PC-9 (cell line): Measurements from ENCODE around the gene ATP4B. TPM values are rescaled to one million over a fixed set of nuclear protein-coding genes. Genes with fewer than 3 reads are reported as not detected.

Source experiments
- BruUV-seq: library from RNA; stranded (reverse); fragments of 400-500 nt; replicated peaks from 2 replicates; lab custom pipeline; 2021; lab: Mats Ljungman, UMichigan
- CTCF ChIA-PET: fragments of 300-600 bp; sonication (Branson Sonifier 250); formaldehyde crosslinking; loops from one replicate; lab custom pipeline; 2022; ENCODE audit warnings: antibody characterized with exemption; lab: Charles Lee
- POLR2A ChIA-PET: fragments of 300-600 bp; sonication (Branson Sonifier 250); formaldehyde crosslinking; loops from one replicate; lab custom pipeline; 2022; ENCODE audit warnings: antibody characterized with exemption; ENCODE audit not compliant: unreplicated experiment; lab: Charles Lee
- DNase-seq, 2 experiments: peaks; one replicate each; pipeline versions ENCODE4 v3.0.0 to v3.0.0-alpha.2; 2015 to 2022; ENCODE audit warnings: mixed read lengths in 1 of 2
- H2AFZ ChIP-seq: fragments of 200-600 bp; sonication (generic); 2 replicates; pipeline ENCODE4 v1.8.1; 2017; ENCODE audit warnings: antibody characterized with exemption
- H3F3A ChIP-seq: fragments of 200-600 bp; sonication (generic); 2 replicates; pipeline ENCODE4 v1.8.1; 2017; ENCODE audit warnings: antibody characterized with exemption, mild to moderate bottlenecking, low read depth; ENCODE audit not compliant: insufficient read depth
- H3K27ac ChIP-seq: fragments of 200-600 bp; sonication (generic); 2 replicates; pipeline ENCODE4 v1.6.1; 2016; ENCODE audit warnings: mixed run types
- H3K27me3 ChIP-seq: fragments of 200-600 bp; sonication (generic); 2 replicates; pipeline ENCODE4 v1.6.1; 2016; ENCODE audit warnings: low read depth, mixed run types; ENCODE audit not compliant: insufficient read depth
- H3K36me3 ChIP-seq: fragments of 200-600 bp; sonication (generic); 2 replicates; pipeline ENCODE4 v1.6.1; 2016; ENCODE audit warnings: low read depth, mixed run types
- H3K4me1 ChIP-seq: fragments of 200-600 bp; sonication (generic); replicated peaks from 2 replicates; pipeline ENCODE4 v1.6.1; 2016; ENCODE audit warnings: mixed run types; ENCODE audit not compliant: insufficient read depth
- H3K4me2 ChIP-seq: fragments of 200-600 bp; sonication (generic); 2 replicates; pipeline ENCODE4 v1.6.1; 2017; ENCODE audit warnings: mixed run types
- H3K4me3 ChIP-seq: fragments of 200-600 bp; sonication (generic); 2 replicates; pipeline ENCODE4 v1.6.1; 2016; ENCODE audit warnings: mixed run types
- H3K79me2 ChIP-seq: fragments of 200-600 bp; sonication (generic); 2 replicates; pipeline ENCODE4 v1.6.1; 2017; ENCODE audit warnings: low read depth, mixed run types
- H3K9me2 ChIP-seq: fragments of 200-600 bp; sonication (generic); 2 replicates; pipeline ENCODE4 v1.8.1; 2017; ENCODE audit warnings: mild to moderate bottlenecking; ENCODE audit not compliant: insufficient read depth
- H3K9me3 ChIP-seq: fragments of 200-600 bp; sonication (generic); 2 replicates; pipeline ENCODE4 v1.8.1; 2016; ENCODE audit warnings: low read depth; ENCODE audit not compliant: insufficient read depth
- H4K20me1 ChIP-seq: fragments of 200-600 bp; sonication (generic); 2 replicates; pipeline ENCODE4 v1.8.1; 2017; ENCODE audit not compliant: insufficient read depth
- EZH2 ChIP-seq: fragments of 200-600 bp; sonication (generic); IDR thresholded peaks from 2 replicates; pipeline ENCODE4 v1.8.0; 2017; ENCODE audit warnings: antibody characterized with exemption, low read depth
- intact Hi-C: fragments of 100-400 bp; cut with micrococcal nuclease; formaldehyde crosslinking; loops from one replicate; pipeline ENCODE4 v1.10.0; 2022; ENCODE audit not compliant: unreplicated experiment
- total RNA-seq: library from RNA; stranded (reverse); gene quantifications from 2 replicates; pipeline ENCODE4 v1.2.3, GENCODE V29; 2021
- TF ChIP-seq, protein P1 (sequence below): fragments of 200-600 bp; sonication (generic); conservative IDR thresholded peaks from 2 replicates; pipeline ENCODE4 v1.6.1; 2017; ENCODE audit warnings: mixed run types, antibody characterized with exemption, mild to moderate bottlenecking, moderate library complexity

The ATP4B gene
- total RNA-seq, 1 experiment from 2014 or later, result not detected

DNA sequence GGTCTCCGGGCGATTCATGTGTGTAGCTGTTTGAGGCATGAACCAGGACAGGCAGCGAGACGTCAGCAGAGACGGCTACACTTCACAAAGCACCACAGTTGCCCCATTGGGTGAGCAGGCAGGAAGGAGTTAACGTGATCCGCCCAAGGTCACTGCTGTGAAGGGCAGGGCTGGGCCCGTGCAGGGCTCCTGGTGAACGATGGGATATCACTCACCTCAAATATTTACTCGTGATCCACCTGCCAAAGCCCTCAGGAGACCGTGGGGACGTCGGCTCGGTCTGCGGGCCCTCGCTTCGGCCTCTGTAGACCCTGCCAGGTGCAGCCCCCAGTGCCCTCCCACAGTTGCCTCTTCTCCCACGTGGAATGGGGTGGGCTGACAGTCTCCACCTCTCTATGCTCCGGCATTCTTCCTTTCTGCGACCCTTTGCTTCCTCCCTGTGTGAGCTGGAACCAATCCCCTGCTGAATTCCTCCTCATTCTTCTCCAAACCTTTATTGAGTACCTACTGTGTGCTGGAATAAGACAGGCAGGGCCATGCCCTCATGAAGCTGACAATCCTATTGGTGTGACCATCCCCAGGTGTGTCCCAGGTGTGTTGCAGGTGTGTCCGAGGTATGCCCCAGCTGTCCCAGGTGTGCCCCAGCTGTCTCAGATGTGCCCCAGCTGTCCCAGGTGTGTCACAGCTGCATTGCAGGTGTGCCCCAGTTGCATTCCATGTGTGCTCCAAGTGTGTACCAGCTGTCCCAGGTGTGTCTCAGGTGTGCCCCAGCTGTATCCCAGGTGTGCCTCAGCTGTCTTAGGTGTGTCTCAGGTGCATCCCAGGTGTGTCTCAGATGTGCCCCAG is 7.0 kb upstream of the ATP4B start:
- ChIA-PET POLR2A (no interaction called here), CTCF (no interaction called here)
- no peaks in the 10 kb centered on the region for H3K9me2 ChIP-seq
- no peaks in the 10 kb centered on the region for H3K4me1 ChIP-seq
- H3K9me3 ChIP-seq, result peaks cover 7% of the 10 kb centered on the region; the same call in 1 of the 2 replicates
- no peak overlapping the region for H3K27ac ChIP-seq
- H3K27me3 ChIP-seq, result peaks cover 90% of the 10 kb centered on the region
- no peaks in the 10 kb centered on the region for H4K20me1 ChIP-seq
- H3K4me2 ChIP-seq, result no peak overlapping the region
- no peak overlapping the region for H2AFZ ChIP-seq
- no peak for TF ChIP-seq EZH2
- TF ChIP-seq, protein P1, sequence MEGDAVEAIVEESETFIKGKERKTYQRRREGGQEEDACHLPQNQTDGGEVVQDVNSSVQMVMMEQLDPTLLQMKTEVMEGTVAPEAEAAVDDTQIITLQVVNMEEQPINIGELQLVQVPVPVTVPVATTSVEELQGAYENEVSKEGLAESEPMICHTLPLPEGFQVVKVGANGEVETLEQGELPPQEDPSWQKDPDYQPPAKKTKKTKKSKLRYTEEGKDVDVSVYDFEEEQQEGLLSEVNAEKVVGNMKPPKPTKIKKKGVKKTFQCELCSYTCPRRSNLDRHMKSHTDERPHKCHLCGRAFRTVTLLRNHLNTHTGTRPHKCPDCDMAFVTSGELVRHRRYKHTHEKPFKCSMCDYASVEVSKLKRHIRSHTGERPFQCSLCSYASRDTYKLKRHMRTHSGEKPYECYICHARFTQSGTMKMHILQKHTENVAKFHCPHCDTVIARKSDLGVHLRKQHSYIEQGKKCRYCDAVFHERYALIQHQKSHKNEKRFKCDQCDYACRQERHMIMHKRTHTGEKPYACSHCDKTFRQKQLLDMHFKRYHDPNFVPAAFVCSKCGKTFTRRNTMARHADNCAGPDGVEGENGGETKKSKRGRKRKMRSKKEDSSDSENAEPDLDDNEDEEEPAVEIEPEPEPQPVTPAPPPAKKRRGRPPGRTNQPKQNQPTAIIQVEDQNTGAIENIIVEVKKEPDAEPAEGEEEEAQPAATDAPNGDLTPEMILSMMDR, result no peak
- no peaks in the 10 kb centered on the region for H3K79me2 ChIP-seq
- no peaks in the 10 kb centered on the region for H3K36me3 ChIP-seq
- H3F3A ChIP-seq, result no peaks in the 10 kb centered on the region
- intact Hi-C loops, result no loop called here
- DNase-seq, result no peak
- no peak overlapping the region for H3K4me3 ChIP-seq
- no TSS peak for BruUV-seq

DNA sequence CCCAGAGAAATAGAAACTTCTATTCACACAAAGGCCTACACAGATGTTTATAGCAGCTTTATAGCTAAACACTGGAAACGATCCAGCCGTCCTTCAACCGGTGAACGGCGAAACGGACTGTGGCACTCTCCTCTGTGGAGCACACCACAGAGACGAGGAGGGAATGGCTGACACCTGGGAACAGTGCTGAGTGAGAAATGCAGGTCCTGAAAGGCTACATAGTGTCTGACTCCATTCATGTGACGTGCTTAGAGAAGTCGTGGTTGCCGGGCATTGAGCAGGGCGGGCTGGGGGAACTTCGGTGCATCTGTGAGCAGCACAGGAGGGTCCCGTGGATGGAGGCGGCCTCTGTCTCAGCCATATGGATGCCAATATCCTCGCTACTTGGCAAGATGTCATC is 5.9 kb upstream of the ATP4B start:
- Histone ChIP-seq H3K27me3 (peaks cover 89% of the 10 kb centered on the region), H3K9me2 (no peaks in the 10 kb centered on the region), H3K4me3 (no peak overlapping the region), H4K20me1 (no peaks in the 10 kb centered on the region), H3F3A (no peaks in the 10 kb centered on the region), H3K27ac (no peak overlapping the region), H3K4me2 (no peak overlapping the region), H2AFZ (no peak overlapping the region), H3K79me2 (no peaks in the 10 kb centered on the region), H3K9me3 (peaks cover 7% of the 10 kb centered on the region; the same call in 1 of the 2 replicates), H3K4me1 (no peaks in the 10 kb centered on the region), H3K36me3 (no peaks in the 10 kb centered on the region)
- ChIA-PET POLR2A (no interaction called here), CTCF (no interaction called here)
- DNase-seq, result no peak
- TF ChIP-seq, protein P1, result no peak
- TF ChIP-seq EZH2, result no peak
- intact Hi-C loops, result no loop called here
- BruUV-seq, result no TSS peak

DNA sequence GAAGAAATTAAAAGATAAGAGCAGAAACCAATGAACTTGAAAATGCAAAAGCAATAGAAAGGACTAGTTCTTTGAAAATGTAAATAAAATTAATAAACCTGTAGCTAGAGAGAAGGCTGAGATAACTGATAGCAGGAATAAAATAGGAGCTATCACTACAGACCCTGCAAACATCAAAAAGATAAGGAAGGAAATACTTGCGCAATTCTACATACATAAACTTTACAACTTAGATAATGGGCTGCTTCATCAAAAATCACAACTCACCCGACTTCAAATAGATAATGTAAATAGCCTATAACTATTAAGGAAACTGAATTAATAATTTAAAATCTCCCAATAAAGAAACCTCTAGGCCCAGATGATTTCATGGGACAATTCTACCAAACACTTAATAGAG is 3.5 kb upstream of the ATP4B start:
- H4K20me1 ChIP-seq, result no peaks in the 10 kb centered on the region
- ChIA-PET CTCF (no interaction called here), POLR2A (no interaction called here)
- H3K4me3 ChIP-seq, result no peak overlapping the region
- BruUV-seq, result no TSS peak
- no peaks in the 10 kb centered on the region for H3K9me2 ChIP-seq
- no peaks in the 10 kb centered on the region for H3K36me3 ChIP-seq
- intact Hi-C loops, result no loop called here
- no peaks in the 10 kb centered on the region for H3K79me2 ChIP-seq
- no peak overlapping the region for H3K4me2 ChIP-seq
- no peak overlapping the region for H2AFZ ChIP-seq
- no peak for TF ChIP-seq EZH2
- TF ChIP-seq, protein P1, result no peak
- H3K27ac ChIP-seq, result no peak overlapping the region
- DNase-seq, result no peak
- H3K9me3 ChIP-seq, result peaks cover 7% of the 10 kb centered on the region; the same call in 1 of the 2 replicates
- peaks cover 71% of the 10 kb centered on the region for H3K27me3 ChIP-seq
- no peaks in the 10 kb centered on the region for H3F3A ChIP-seq
- no peaks in the 10 kb centered on the region for H3K4me1 ChIP-seq
